CD4-positive, alpha-beta T cell treated with Interleukin-10 for 1 hour (primary cell): ENCODE measurements around the gene ITPR2.

Experiments used
- DNase-seq: peaks from one replicate; pipeline ENCODE4 v3.0.0-alpha.2; 2020

Gene ITPR2

DNA sequence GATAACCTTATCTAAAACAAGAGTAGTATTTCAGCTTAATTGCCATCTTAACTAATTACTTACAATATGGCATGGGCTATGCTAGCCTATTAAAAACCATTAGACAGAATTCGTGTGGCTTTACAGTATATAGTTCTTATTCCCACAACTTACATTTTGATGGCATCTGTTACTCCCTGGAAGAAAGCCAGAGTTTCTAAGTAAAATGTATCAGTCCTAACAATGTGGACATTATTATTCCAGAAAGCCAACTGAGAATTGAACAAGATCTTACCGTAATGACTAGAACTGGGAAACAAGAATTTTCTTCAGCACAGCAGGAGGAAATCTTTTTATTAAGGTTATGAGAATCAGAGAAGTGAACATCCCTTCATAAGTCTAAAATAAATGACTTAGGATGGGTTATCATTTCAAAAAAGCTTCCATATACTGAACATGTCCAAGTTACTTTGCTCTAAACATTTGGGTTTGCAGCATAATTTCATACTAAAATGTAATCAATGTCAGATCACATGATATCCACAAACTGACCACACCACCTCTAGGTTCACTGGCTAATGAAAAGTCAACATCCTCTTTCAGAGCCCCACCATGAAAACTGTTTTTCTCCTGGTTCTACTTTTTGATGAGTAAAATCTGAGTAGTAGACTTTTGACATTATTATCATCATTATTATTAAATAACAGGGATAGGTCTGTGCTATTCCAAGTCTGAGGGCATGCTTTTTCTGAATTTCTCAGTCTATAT is 457.9 kb downstream of the ITPR2 start:
- DNase-seq = no peak

DNA sequence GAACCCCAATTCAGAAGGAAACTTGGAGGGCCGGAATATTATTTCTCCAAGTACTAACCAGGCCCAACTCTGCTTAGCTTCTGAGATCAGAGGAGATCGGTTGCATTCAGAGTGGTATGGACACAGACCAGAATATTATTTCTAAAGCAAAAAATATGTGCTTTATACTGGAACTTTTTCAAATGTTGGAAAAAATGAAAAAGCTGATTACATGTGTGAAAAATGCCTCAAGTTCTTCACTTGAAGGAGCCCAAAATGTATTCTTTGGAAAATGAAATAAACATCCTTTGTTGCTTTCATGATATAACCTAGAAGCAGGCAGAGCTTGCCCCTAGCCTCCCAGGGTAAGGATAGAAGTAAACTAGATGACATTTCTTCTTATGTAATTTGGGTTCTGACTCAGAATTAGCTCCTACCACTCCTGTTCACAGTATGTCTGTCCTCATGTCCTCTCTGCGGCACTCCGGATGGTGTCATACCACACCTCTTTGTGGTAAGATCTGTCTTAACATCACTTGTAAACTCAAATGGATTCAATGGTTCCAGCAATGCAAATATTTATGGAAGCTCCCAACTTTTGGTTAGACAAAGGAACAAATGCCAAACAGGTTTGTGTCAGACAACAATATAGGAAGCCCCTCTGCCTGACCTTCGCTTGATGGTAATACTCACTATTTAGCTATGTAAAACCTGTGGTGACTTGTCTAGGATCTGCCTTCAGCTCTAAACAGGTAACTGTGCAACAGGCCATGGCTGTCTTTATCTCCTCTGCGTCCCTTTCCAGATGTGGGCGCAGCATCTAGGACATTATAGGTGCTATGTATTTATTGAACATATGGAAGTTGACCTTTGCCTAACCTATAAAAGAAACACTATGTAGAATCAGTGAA is 459.1 kb downstream of the ITPR2 start:
- no peak for DNase-seq

- no peak for DNase-seq
These were observed 460.1 kb downstream of the ITPR2 start for GRCh38 chr12:26372866-26373265.

DNA sequence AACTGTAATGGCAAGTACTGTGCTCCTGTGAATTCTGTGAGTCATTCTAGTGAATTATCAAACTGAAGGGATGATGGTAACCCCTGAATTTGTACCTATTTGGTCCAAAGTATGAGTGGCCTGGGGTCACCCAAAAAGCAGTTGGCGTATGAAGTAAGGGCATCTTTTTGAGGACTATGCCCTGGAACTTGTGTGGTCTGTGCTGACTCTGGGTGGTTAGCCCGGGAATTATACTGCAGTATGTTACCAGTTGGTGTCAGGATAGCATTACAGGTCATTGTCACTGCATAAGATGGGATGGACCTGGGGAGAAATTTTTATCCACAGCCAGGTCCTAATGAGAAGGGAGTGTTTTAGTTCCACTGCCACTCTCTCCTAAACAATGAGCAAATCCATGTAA is 462.9 kb downstream of the ITPR2 start:
- no peak for DNase-seq

DNA sequence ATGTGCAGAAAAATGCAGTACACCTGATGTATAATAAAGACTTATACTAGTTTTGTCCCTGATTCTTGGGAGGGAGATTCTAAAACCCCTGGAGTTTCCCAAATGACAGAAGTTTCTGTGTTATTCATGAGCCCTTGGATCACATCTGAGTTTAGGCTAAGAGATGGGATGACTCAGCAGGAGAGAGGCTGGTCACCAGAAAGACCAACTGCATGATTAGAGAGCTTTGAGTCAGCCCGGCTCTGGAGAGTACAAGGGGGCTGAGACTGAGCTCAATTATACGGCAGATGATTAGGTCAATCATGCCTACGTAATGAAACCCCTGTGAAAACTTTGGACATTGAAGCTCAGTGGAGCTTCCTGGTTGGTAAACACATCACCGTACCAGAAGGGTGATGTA is 463.4 kb downstream of the ITPR2 start:
- DNase-seq = no peak

DNA sequence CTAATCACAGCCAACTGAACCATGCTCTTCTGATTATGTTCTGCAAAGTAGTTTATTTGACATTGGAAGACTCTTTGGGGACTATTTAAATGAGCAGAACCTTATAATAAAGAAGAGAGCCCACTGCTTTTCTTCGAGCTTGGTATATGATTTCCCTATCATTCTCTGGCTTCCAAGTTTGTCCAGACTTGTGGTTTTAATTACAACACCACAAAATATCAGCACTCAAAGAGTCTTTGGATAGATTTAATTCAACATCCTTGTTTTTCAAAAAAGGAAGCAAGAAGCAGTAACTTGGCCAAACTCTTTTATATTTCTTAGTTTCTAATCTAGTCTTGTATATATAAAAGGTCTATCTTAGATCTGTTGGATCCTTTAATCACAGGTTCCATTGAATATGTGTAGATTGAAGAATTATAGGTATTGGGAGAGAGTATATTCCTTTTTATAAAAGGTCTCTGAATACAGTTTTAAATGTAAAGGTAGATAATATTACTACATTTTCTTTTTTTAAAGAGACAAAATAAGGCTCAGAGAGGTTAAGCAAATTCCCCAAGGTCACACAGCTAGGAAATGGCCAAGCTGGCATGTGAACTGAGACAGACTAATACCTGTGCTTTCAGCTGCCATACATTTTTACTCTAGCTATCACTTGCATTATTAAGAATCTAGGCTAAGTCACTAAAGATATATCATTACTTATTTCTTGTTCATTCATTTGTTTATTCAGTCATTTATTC is 464.8 kb downstream of the ITPR2 start:
- DNase-seq = no peak

DNA sequence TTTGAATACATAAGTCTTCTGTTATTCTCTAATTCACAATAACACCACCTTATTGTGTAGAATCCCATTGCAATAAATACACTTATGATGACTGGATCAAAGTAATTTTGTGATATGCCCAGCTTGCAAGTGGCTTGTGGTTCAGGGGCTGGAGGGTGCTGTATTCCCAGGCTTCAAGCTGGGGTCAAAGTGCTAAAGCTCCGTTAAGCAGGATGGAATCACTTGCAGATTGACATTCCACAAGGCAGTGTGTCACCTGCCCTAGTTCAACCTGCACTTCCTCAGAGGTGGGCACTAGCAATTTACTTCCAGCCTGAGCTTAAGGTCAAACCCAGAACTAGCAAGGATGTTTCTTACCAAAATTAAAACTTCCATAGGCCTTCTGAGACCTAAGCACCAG is 471.0 kb downstream of the ITPR2 start:
- no peak for DNase-seq

- no peak for DNase-seq
These were observed 472.9 kb downstream of the ITPR2 start for GRCh38 chr12:26360062-26360461.

GRCh38 chr12:26359576-26359975 is 473.4 kb downstream of the ITPR2 start:
- no peak for DNase-seq

DNA sequence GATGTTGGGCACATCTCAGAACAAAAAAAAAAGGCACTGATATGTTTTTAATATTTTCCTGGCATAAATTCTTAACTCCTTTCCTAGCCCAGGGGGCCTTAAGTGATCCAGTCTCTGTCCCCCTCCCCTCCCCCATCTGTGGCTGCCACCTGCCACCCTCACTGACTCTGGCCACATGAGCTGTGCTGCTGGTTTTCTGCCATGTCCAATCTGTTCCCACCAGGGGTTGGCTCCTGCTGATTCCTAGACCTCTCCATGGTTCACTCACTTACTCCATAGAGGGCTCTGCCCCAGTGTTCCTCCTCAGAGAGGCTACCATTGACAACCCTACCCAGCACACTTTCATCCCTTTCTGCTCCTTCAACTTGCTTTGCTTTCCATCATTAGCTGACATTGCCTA is 474.3 kb downstream of the ITPR2 start:
- no peak for DNase-seq

- no peak for DNase-seq
These were observed 485.7 kb downstream of the ITPR2 start for GRCh38 chr12:26347300-26347699.

DNA sequence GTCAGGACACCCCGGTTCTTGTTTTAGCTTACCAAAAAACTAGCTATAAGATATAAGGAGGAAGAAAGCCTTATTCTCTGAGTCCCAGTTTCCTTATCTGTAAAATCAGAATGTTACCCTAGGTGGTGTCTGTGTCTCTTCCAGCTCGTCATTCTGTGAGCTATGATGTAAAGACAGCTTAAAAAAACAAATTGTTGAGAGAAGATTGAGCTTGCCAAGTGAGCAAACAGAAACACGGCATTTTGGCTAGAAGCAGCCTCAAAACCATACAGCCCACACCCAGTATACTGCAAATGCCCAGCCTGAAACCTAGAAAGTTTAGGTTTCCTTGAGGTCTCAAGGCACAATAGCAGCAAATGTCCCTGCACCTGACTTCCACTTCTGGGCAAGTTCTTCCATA is 486.3 kb downstream of the ITPR2 start:
- no peak for DNase-seq

DNA sequence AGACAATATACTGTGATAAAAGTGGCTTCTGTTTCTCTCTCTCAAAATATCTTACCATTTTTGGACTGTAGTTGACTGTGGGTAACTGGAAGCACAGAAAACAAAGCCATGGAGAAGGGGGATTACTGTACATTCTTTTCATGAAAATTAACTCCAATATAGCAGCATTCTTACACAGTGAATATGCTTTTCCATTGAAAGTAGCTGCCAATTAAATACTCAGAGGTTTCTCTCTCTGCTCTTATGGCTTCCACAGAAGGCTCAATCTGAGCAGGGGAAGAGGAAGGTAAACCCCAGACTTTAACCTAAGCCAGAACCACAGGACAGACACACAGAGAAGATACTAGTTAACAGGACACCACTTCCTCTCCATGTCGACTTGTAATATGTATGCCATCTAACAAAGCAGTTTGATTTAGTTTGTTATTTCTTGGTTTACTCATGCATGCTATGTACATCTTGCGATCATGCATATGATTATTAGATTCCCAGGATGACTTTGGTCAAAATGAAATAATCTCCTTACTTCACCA is 487.5 kb downstream of the ITPR2 start:
- no peak for DNase-seq

- DNase-seq = no peak
These were observed 491.5 kb downstream of the ITPR2 start for GRCh38 chr12:26341491-26341890.

DNA sequence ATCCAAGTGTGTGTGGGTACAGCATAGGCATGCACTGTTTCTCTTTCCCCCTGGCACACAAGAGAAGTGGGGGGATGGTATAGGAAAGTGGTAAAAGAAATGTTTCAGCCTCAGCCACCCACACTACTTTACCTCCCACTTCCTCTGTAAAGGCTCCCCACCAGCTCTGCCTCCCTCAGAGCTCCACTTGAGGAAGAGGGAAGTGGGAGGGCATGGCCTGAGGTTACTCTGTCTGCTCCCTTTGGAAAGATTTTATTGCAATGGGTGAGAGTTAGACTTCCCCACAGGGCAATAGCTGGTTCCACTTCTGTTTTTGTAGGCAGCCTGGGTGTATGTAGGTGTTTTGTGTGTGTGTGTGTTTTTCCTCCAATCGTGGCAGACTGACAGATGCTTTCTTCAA is 492.3 kb downstream of the ITPR2 start:
- peak; percentile 11 for DNase-seq

DNA sequence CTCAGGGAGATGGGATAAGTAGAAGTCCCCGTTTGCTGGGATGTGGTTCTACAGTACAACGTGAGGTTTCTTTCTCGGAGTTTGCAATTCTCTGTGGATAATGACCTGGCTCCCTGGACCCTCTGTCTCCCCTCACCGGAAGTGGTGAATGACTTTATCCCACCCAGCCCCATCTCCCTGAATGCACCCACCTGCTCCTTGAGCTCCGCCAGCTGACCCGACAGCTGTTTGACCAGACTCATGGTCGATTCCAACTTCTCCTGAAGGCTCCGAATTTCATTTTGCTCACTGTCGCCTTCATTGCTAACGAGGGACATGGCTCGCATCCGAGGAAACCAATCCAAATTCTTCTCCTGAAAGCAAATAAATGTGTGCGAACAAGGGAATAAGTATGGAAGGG is 493.0 kb downstream of the ITPR2 start:
- no peak for DNase-seq

GRCh38 chr12:26338586-26339572 is 494.1 kb downstream of the ITPR2 start:
- DNase-seq = no peak

- no peak for DNase-seq
These were observed 497.3 kb downstream of the ITPR2 start for GRCh38 chr12:26335651-26336050.

- DNase-seq = no peak
These were observed 498.3 kb downstream of the ITPR2 start for GRCh38 chr12:26334621-26335124.

- DNase-seq = no peak
These were observed 501.0 kb downstream of the ITPR2 start for GRCh38 chr12:26331960-26332359.

DNA sequence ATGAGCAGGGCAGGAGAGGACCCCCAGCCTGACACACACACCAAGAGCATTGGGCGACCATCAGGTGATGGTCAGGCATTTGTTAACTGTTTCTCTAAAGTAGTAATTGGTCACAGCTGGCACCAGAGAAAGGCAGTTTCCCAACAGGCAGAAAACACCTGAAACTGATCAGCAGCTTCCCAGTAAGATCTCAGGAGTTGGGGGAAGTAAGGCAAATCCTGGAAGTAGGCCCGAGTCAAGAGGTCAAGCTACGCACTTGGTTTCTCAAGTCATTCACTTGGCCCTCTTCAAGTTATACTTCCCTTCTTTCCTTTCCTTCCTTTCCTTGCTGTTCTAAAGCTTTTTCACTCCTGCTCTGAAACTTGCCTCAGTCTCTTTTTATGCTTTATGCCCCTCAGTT is 501.9 kb downstream of the ITPR2 start:
- DNase-seq = no peak
